Right cardiac atrium (tissue), 5 donors: ENCODE data around the gene STAT2. TPM values are rescaled to one million over a fixed set of nuclear protein-coding genes. Genes with fewer than 3 reads are reported as not detected.
"Not testable (repeated sequence)": the region's sequence is repeated elsewhere in the genome, so short reads cannot be mapped to it uniquely, and the experiment has no call there.

Source experiments
- ATAC-seq, 2 donors: fragments of 200-7000 bp; cut with Tn5 transposase; one replicate each; pipeline versions ENCODE4 v1.8.0 to v1.9.1; 2020; ENCODE audit warnings: moderate library complexity in 2 of 2, mild to moderate bottlenecking in 1 of 2
- DNase-seq, 3 donors: peaks; one replicate each; pipeline ENCODE4 v3.0.0-alpha.2; 2020
- H3K27ac ChIP-seq: one replicate; pipeline ENCODE4 v1.5.1; 2013; ENCODE audit warnings: mild to moderate bottlenecking, low read length, control low read depth, moderate library complexity
- H3K27me3 ChIP-seq: one replicate; pipeline ENCODE4 v1.6.1; 2013; ENCODE audit not compliant: control insufficient read depth, insufficient read depth
- H3K4me1 ChIP-seq: one replicate; pipeline ENCODE4 v1.6.1; 2013; ENCODE audit warnings: low read length; ENCODE audit not compliant: control insufficient read depth, insufficient read depth
- H3K4me3 ChIP-seq: one replicate; pipeline ENCODE4 v1.5.1; 2013; ENCODE audit warnings: low read length, control low read depth
- H3K9me3 ChIP-seq: one replicate; pipeline ENCODE4 v1.6.1; 2013; ENCODE audit warnings: low read length; ENCODE audit not compliant: control insufficient read depth
- WGBS: extraction: QIAGEN DNeasy Blood & Tissue Kit; methylation state at CpG from one replicate; pipeline ENCODE4 v1.1.7; 2013; 5-methylcytosine and 5-hydroxymethylcytosine counted together
- intact Hi-C, 4 donors: fragments of 100-400 bp; cut with DNase I; formaldehyde crosslinking; loops; one replicate each; pipeline versions ENCODE4 v1.11.0 to v1.14.0; 2022 to 2023
- polyA plus RNA-seq: library from polyadenylated mRNA; stranded (reverse); fragments of 200-250 nt; gene quantifications from one replicate; pipeline ENCODE4 v1.2.3, GENCODE V29; 2013
- total RNA-seq, 4 donors: library from RNA; stranded (reverse); fragmentation: NEBNext Ultra II Directional; extraction: Animal tissue kit (Norgen Biotek cat#: 25700); gene quantifications; one replicate each; pipeline ENCODE4 v1.2.1, GENCODE V29; 2021
- donor health status: healthy with polysubstance abuse.
- donor health status: DM: no; HTN: yes; CAD: no.
- donor health status: DM: no; HTN: no; CAD: no.
- donor health status: DM: no; HTN: yes; CAD: no; lungs with severe emphysema.
- donor health status: DM: yes; HTN: yes; CAD: no.

STAT2 gene
- total and polyA plus RNA-seq, 5 donors = 29.9 to 67.6 (median 50.7) TPM

DNA sequence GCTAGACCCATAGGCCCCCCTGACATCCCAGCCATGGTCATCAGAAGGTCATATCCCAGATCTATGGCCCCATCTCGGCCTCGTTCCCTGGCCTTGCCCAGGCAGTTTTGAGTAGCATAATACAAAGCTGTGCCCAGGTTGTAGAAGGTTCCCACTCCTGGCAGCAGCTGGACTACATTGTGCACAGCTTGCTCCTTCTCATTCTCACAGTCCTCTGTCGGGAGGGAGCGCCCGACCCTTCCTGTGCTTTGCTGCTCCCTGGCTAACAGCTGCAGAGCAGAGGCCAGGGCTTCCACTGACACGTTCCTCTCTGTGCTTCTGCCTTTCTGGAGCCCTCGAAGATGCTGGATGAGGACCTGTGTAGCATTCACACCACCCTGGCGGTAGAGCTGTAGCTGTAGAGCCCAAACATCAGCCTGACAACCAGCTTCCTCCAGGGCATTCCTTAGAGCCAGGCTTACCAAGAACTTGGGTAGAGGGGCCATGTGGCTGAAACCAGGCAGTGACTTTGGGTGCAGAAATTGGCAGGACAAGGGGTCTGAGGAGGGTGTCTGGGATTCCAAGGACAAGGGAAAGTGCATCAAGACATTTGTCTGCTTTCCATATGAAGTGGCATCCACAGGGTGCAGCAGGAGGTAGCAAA lies 1.7 kb upstream of the STAT2 start:
- no peak for ATAC-seq
- H3K4me1 ChIP-seq = peaks cover 2% of the 10 kb centered on the region
- no peak overlapping the region for H3K27ac ChIP-seq
- DNase-seq = no peak
- no peaks in the 10 kb centered on the region for H3K9me3 ChIP-seq
- H3K4me3 ChIP-seq = no peak overlapping the region
- WGBS = 74% methylated on average over 8 of the region's 8 CpGs
- no peaks in the 10 kb centered on the region for H3K27me3 ChIP-seq
- intact Hi-C loops = loop anchor here in 1 of 4 donors (10.0 kb wide), 1 partner anchor 83 kb away; the partner anchor contains the start of gene TIMELESS

DNA sequence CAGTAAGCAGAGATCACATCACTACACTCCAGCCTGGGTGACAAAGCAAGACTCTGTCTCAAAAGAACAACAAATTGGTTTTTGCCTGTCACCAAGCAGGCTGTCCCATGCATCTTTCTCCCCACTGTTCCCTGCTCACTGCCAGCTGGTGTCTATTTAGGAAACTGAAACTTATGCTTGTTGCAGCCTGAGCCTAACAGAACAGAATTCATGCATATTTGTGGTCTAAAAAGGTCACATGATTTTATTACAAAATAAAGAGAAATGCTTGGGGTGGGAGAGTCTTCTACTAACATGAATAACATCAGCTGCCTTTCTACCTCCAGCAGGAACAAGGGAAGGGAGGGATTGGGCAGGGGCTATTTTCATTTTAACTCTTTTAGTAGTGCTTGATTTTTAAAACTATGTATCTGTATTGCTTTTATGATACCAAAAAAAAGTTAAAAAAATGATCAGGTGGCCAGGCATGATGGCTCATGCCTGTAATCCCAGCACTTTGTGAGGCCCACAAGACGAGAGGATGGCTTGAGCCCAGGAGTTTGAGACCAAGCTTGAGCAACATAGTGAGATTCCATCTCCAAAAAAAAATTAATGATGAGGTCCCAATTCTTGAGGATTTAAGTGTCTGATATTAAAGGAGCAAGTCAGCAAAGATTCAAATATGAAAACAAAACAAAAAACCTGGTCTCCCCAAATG lies 923 bp downstream of the STAT2 start:
- intact Hi-C loops = loop anchor here in 1 of 4 donors (10.0 kb wide), 1 partner anchor 96 kb away; the partner anchor contains the start of gene MIP
- no peak for ATAC-seq
- H3K27me3 ChIP-seq = no peaks in the 10 kb centered on the region
- WGBS = 21% methylated on average over 1 of the region's 1 CpG
- peak overlapping the region; percentile 72 for H3K4me3 ChIP-seq
- DNase-seq = no peak
- H3K4me1 ChIP-seq = peaks cover 2% of the 10 kb centered on the region
- H3K27ac ChIP-seq = no peak overlapping the region
- H3K9me3 ChIP-seq = no peaks in the 10 kb centered on the region

DNA sequence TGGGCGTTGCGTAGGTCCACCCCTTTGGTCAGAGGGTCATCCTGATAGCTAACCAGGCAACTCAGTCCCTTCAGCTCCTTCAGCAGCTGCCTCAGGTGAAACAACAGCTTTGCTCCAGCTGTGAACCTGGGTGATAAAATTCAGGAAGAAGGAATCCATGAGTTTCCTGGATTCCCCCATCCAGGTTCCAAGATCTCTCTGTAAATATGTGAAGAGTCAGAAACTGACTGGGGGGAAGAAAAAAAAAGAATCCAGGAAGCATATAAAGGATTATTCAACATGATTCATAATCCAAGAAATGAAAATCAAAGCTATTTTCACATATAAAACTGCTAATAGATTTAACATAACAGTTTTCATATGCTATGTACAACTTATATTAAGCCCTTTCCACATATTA lies 8.6 kb downstream of the STAT2 start:
- DNase-seq = no peak
- Histone ChIP-seq H3K27me3 (no peaks in the 10 kb centered on the region), H3K9me3 (no peaks in the 10 kb centered on the region), H3K4me3 (no peak overlapping the region), H3K4me1 (no peaks in the 10 kb centered on the region), H3K27ac (no peak overlapping the region)
- ATAC-seq = no peak
- intact Hi-C loops = loop anchor here in 1 of 4 donors (10.0 kb wide), 1 partner anchor 103 kb away; the partner anchor contains the start of gene MIP
- WGBS = 91% methylated on average over 2 of the region's 2 CpGs

DNA sequence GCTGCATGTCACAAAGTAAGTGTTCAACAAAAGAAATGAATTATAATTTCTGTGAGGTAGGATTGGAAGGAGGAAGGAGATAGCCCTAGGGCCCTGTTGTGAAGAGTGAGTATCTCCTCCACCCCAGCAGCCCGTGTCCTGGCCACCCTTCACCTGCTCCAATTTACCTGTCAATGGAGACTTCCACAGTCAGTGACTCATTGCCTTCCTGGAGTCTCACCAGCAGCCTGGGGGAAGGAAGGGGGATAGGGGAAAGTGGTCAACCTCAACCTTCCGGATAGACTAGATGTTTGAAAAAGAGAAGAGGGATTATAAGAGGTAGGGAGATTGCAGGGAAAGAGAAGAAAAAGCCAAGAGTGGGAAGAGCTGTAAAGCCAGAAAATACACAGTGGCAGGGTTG lies 9.2 kb downstream of the STAT2 start:
- intact Hi-C loops = loop anchor here in 1 of 4 donors (10.0 kb wide), 1 partner anchor 104 kb away; the partner anchor contains the start of gene MIP
- no peak for DNase-seq
- no peak overlapping the region for H3K4me3 ChIP-seq
- H3K4me1 ChIP-seq = no peaks in the 10 kb centered on the region
- H3K27me3 ChIP-seq = no peaks in the 10 kb centered on the region
- no peak for ATAC-seq
- H3K9me3 ChIP-seq = no peaks in the 10 kb centered on the region
- WGBS = 90% methylated on average over 2 of the region's 2 CpGs
- H3K27ac ChIP-seq = no peak overlapping the region

DNA sequence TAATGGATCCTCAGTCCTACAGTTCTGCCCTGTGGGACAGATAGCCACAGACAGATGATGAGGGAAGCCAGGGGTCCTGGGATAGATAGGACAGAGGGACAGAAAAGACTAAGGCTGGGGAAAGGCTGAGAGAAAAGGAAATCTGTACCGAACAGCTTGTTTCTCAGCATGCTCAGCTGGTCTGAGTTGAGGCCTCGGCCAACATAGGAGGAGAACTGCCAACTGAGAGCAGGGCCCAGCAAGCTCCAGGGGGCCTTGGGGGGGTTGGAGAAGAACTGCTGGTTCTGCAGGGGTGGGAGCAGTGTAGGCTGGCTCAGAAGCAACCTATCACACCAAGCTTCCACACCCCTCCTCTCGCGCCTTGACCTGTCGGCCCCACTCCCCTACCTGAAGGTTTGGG lies 11.1 kb downstream of the STAT2 start:
- Histone ChIP-seq H3K9me3 (no peaks in the 10 kb centered on the region), H3K27ac (no peak overlapping the region), H3K4me3 (no peak overlapping the region), H3K27me3 (no peaks in the 10 kb centered on the region), H3K4me1 (no peaks in the 10 kb centered on the region)
- DNase-seq = no peak
- ATAC-seq = no peak
- intact Hi-C loops = no loop called here
- 90% methylated on average over 5 of the region's 5 CpGs for WGBS

DNA sequence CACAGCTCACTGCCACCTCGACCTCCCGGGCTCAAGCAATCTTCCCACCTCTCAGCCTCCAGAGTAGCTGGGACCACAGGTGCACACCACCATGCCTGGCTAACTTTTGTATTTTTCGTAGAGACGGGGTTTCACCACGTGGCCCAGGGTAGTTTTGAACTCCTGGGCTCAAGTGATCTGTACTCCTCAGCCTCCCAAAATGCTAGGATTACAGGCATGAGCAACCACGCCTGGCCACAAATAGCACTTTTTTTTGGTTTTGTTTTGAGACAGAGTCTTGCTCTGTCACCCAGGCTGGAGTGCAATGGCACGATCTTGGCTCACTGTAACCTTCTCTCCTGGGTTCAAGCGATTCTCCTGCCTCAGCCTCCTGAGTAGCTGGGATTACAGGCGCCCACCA lies 12.7 kb downstream of the STAT2 start:
- H3K9me3 ChIP-seq, ATAC-seq, H3K4me3 ChIP-seq, H3K27me3 ChIP-seq, DNase-seq, intact Hi-C loops, H3K27ac ChIP-seq, H3K4me1 ChIP-seq: not testable (repeated sequence)
- WGBS = 90% methylated on average over 9 of the region's 9 CpGs

DNA sequence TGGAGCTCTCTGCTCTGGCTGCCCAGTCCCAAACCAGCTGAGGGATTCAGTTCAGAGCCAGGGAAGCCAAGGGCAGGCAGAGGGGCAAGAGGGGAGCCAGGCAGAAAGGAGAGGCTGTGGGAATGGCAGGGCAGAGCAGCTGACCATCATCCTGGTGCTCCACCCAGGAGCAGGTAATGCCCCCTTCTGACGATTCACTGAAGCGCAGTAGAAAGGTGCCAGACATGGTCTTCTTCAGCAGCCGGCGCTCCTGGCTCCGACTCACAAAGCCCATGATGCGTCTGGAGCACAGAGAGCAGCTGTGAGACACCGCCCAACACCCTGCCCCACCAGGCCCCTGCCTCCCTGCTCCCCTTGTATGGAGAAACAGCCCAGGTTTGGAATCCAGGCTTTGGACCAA lies 13.2 kb downstream of the STAT2 start:
- Histone ChIP-seq H3K4me3 (no peak overlapping the region), H3K27ac (no peak overlapping the region), H3K9me3 (no peaks in the 10 kb centered on the region), H3K4me1 (no peaks in the 10 kb centered on the region), H3K27me3 (no peaks in the 10 kb centered on the region)
- 74% methylated on average over 7 of the region's 7 CpGs for WGBS
- intact Hi-C loops = no loop called here
- DNase-seq (no peak), ATAC-seq (peak in 1 of 2 donors; percentile 16)

DNA sequence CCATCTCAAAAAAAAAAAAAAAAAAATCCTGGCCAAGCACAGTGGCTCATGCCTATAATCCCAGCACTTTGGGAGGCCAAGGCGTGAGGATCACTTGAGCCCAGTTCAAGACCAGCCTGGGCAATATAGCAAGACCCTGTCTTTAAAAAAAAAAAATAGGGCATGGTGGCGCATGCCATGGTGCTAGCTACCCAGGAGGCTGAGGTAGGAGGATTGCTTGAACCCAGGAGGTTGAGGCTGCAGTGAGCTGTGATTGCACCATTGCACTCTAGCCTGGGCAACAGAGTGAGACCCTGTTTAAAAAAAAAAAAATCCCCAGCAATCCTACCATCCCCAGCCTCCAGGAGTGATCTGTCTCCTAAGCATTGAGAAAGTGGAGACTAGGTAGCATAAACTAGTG lies 17.6 kb downstream of the STAT2 start:
- H3K27ac ChIP-seq, H3K4me1 ChIP-seq, ATAC-seq, H3K4me3 ChIP-seq, H3K9me3 ChIP-seq, H3K27me3 ChIP-seq, intact Hi-C loops, DNase-seq: not testable (repeated sequence)
- 98% methylated on average over 2 of the region's 2 CpGs for WGBS

DNA sequence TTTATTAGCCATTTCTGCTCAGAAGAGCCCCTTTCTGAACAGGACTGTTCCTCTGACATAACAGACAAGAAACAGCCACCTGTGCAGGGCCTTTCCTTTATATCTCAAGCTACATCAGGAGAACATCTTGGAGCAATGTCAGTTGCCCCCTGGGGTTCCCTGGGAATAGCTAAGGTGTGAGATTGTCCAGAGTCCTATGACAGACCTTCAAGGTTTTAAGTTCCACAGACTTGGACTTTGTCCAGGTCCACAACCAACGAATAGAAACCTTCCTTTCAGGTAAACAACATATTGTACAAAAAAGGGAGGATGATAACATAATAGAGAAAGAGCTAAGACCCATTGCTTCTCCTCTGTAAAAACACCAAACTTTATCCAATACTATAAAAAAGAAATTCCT lies 18.3 kb downstream of the STAT2 start:
- intact Hi-C loops = no loop called here
- H3K4me1 ChIP-seq = no peaks in the 10 kb centered on the region
- DNase-seq (no peak), ATAC-seq (no peak)
- H3K27ac ChIP-seq = no peak overlapping the region
- H3K9me3 ChIP-seq = no peaks in the 10 kb centered on the region
- no peak overlapping the region for H3K4me3 ChIP-seq
- no peaks in the 10 kb centered on the region for H3K27me3 ChIP-seq
- WGBS = 50% methylated on average over 1 of the region's 1 CpG

DNA sequence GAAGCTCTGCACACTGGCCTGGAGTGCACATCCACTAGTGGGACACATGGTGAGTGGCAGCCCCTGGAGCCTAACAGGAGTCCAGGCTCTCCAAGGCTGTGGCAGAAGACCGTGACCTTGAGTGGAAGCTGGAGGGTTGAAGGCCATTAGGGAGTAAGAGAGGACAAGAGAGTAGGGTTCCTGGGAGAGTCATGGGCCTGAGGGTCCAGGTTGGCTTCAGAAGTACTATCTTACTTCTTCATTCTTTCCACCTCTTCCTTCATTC lies 20.8 kb downstream of the STAT2 start:
- no peaks in the 10 kb centered on the region for H3K4me1 ChIP-seq
- ATAC-seq = no peak
- H3K27me3 ChIP-seq = no peaks in the 10 kb centered on the region
- intact Hi-C loops = loop anchor here in 1 of 4 donors (10.0 kb wide), 1 partner anchor 126 kb away; the partner anchor contains the start of gene SPRYD4
- H3K27ac ChIP-seq = no peak overlapping the region
- no peak for DNase-seq
- H3K9me3 ChIP-seq = no peaks in the 10 kb centered on the region
- 94% methylated on average over 1 of the region's 1 CpG for WGBS
- no peak overlapping the region for H3K4me3 ChIP-seq

DNA sequence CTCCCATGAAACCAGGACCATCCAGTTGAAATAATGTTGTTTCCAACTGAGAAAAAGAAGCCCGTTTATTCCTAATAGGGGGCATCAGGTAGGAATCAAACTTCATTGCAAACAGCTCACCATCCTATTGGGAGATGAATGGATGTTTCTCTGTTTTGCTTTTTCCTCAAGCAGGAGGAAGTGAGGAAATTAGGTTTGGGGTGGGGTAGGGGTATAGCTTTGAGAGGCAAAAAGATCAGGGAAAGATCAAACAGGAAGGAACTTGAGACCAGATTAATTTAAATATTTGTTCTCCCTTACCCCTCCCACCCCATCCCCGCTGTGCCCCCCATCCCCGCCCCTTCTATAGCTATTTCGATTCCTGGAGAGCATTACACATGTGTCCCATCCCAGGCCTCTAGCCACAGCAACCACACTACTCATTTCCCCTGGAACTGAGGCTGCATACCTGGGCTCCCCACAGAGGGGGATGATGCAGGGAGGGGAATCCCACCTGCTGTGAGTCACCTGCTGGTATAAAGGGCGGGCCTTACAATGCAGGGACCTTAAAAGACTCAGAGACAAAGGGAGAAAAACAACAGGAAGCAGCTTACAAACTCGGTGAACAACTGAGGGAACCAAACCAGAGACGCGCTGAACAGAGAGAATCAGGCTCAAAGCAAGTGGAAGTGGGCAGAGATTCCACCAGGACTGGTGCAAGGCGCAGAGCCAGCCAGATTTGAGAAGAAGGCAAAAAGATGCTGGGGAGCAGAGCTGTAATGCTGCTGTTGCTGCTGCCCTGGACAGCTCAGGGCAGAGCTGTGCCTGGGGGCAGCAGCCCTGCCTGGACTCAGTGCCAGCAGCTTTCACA lies 21.4 kb downstream of the STAT2 start, which contains the start of gene IL23A:
TSS of gene IL23A (plus strand) at position 577 of the 850 bp plus-strand sequence. CDS start at position 738, 161 bp downstream.
- intact Hi-C loops = loop anchor here in 1 of 4 donors (10.0 kb wide), 1 partner anchor 126 kb away; the partner anchor contains the start of gene SPRYD4

More for the DNA sequence above, 21.4 kb downstream of the STAT2 start, which contains the start of gene IL23A:
- Histone ChIP-seq H3K4me3 (no peak within 1 kb of the TSS), H3K4me1 (no peaks in the 10 kb centered on the region), H3K9me3 (no peaks in the 10 kb centered on the region), H3K27ac (no peak within 1 kb of the TSS), H3K27me3 (no peaks in the 10 kb centered on the region)
- ATAC-seq (no peak), DNase-seq (no peak)
- 32% methylated on average over 9 of the region's 9 CpGs for WGBS
